TTC549 (cell line): ENCODE results near the gene SH3TC1.

Experiments used
- FAIRE-seq: peaks from 2 replicates; lab custom pipeline; 2012; peaks lifted over from hg19 to GRCh38; lab: Jason Lieb, UNC

SH3TC1 gene

GRCh38 chr4:8181844-8182243 is 17.2 kb upstream of the SH3TC1 start:
- FAIRE-seq: no peak

- FAIRE-seq: no peak
Measured at GRCh38 chr4:8182294-8182693, 16.8 kb upstream of the SH3TC1 start.

- FAIRE-seq: no peak
Measured at GRCh38 chr4:8182858-8183725, 16.0 kb upstream of the SH3TC1 start.

- FAIRE-seq: no peak
Measured at GRCh38 chr4:8184061-8184460, 15.0 kb upstream of the SH3TC1 start.

- FAIRE-seq: no peak
Measured at GRCh38 chr4:8185295-8185694, 13.8 kb upstream of the SH3TC1 start.

GRCh38 chr4:8185930-8186329 is 13.2 kb upstream of the SH3TC1 start:
- no peak for FAIRE-seq

GRCh38 chr4:8188085-8188484 is 11.0 kb upstream of the SH3TC1 start:
- no peak for FAIRE-seq

GRCh38 chr4:8188743-8189550 is 10.1 kb upstream of the SH3TC1 start:
- FAIRE-seq: no peak

- FAIRE-seq: no peak
Measured at GRCh38 chr4:8189551-8190466, 9.3 kb upstream of the SH3TC1 start.

GRCh38 chr4:8191136-8191747 is 7.8 kb upstream of the SH3TC1 start:
- no peak for FAIRE-seq

GRCh38 chr4:8192748-8193738 is 6.0 kb upstream of the SH3TC1 start:
- FAIRE-seq: no peak

- FAIRE-seq: no peak
Measured at GRCh38 chr4:8194306-8195242, 4.5 kb upstream of the SH3TC1 start.

GRCh38 chr4:8195431-8195830 is 3.7 kb upstream of the SH3TC1 start:
- no peak for FAIRE-seq

- no peak for FAIRE-seq
Measured at GRCh38 chr4:8195841-8196458, 3.1 kb upstream of the SH3TC1 start.

GRCh38 chr4:8197521-8197920 is 1.6 kb upstream of the SH3TC1 start:
- no peak for FAIRE-seq

GRCh38 chr4:8198206-8198905 is 734 bp upstream of the SH3TC1 start:
- no peak for FAIRE-seq

GRCh38 chr4:8199594-8200301 is 658 bp downstream of the SH3TC1 start:
- FAIRE-seq: no peak
